Activated CD8-positive, alpha-beta memory T cell treated with anti-CD3 and anti-CD28 coated beads for 24 hours (primary cell): ENCODE results near the gene PLAAT4.

Source experiments
- DNase-seq: peaks from one replicate; pipeline ENCODE4 v3.0.0-alpha.2; 2020

Gene PLAAT4

GRCh38 chr11:63547061-63547460 is 10.5 kb downstream of the PLAAT4 start:
- DNase-seq = no peak

- DNase-seq = no peak
Measured at GRCh38 chr11:63548178-63548577, 11.6 kb downstream of the PLAAT4 start.

GRCh38 chr11:63549411-63549810 is 12.8 kb downstream of the PLAAT4 start:
- DNase-seq = no peak

- peak; percentile 54 for DNase-seq
Measured at GRCh38 chr11:63550156-63550700, 13.6 kb downstream of the PLAAT4 start.

GRCh38 chr11:63551091-63551888 is 14.7 kb downstream of the PLAAT4 start:
- peak; percentile 80 for DNase-seq

GRCh38 chr11:63551889-63552266 is 15.3 kb downstream of the PLAAT4 start:
- DNase-seq = no peak

GRCh38 chr11:63552921-63553320 is 16.3 kb downstream of the PLAAT4 start:
- peak; percentile 58 for DNase-seq

GRCh38 chr11:63553759-63554158 is 17.2 kb downstream of the PLAAT4 start:
- peak; percentile 82 for DNase-seq

- no peak for DNase-seq
Measured at GRCh38 chr11:63554877-63555223, 18.2 kb downstream of the PLAAT4 start.

- DNase-seq = no peak
Measured at GRCh38 chr11:63556404-63557013, 19.9 kb downstream of the PLAAT4 start.

GRCh38 chr11:63557570-63557969 is 21.0 kb downstream of the PLAAT4 start:
- DNase-seq = no peak

- DNase-seq = no peak
Measured at GRCh38 chr11:63558459-63559157, 22.0 kb downstream of the PLAAT4 start.

- no peak for DNase-seq
Measured at GRCh38 chr11:63560506-63561180, 24.0 kb downstream of the PLAAT4 start.

- no peak for DNase-seq
Measured at GRCh38 chr11:63563201-63564055, 26.8 kb downstream of the PLAAT4 start, which contains the start of gene PLAAT2. Gene PLAAT2, minus strand, starts transcription at chr11:63563379. Its CDS starts 55 bp downstream, at chr11:63563324.

GRCh38 chr11:63564056-63564774 is 27.6 kb downstream of the PLAAT4 start:
- no peak for DNase-seq

- DNase-seq = no peak
Measured at GRCh38 chr11:63564784-63565350, 28.3 kb downstream of the PLAAT4 start.

GRCh38 chr11:63567044-63567840 is 30.6 kb downstream of the PLAAT4 start:
- no peak for DNase-seq

GRCh38 chr11:63569570-63569969 is 33.0 kb downstream of the PLAAT4 start:
- no peak for DNase-seq

- no peak for DNase-seq
Measured at GRCh38 chr11:63572026-63572688, 35.5 kb downstream of the PLAAT4 start.
